Body of pancreas (tissue), 4 donors: ENCODE measurements around the gene RBFOX2. TPM values are rescaled to one million over a fixed set of nuclear protein-coding genes. Genes with fewer than 3 reads are reported as not detected.
"Not testable (repeated sequence)": the region's sequence is repeated elsewhere in the genome, so short reads cannot be mapped to it uniquely, and the experiment has no call there.

Experiments
- ATAC-seq: fragments of 150-250 bp; one replicate; pipeline ENCODE4 v1.9.1; 2016
- DNase-seq, 4 donors: peaks; one replicate each; pipeline ENCODE4 v3.0.0-alpha.2; 2019
- H3K27ac ChIP-seq, 4 donors: fragments of 200-600 bp; sonication (generic); 1 replicate in 3 of 4; 2 replicates in 1 of 4; pipeline versions ENCODE4 v1.5.1 to v1.6.1; 2016 to 2019; ENCODE audit warnings: mild to moderate bottlenecking in 1 of 4, mixed read lengths in 1 of 4, moderate library complexity in 1 of 4
- H3K27me3 ChIP-seq, 2 donors: fragments of 200-600 bp; sonication (generic); one replicate each; pipeline ENCODE4 v1.6.0; 2016; ENCODE audit warnings: mild to moderate bottlenecking in 1 of 2
- H3K36me3 ChIP-seq, 2 donors: fragments of 200-600 bp; sonication (generic); replicated peaks in 1 of 2; 2 replicates each; pipeline ENCODE4 v1.5.1; 2016; ENCODE audit warnings: low read depth in 2 of 2; ENCODE audit not compliant: insufficient read depth in 1 of 2
- H3K4me1 ChIP-seq: fragments of 200-600 bp; sonication (generic); one replicate; pipeline ENCODE4 v1.6.0; 2016
- H3K4me3 ChIP-seq, 2 donors: fragments of 200-600 bp; sonication (generic); 1 replicate in 1 of 2; 2 replicates in 1 of 2; pipeline ENCODE4 v1.5.1; 2016 to 2019
- H3K9me3 ChIP-seq, 3 donors: fragments of 200-600 bp; sonication (generic); 1 replicate in 2 of 3; 2 replicates in 1 of 3; pipeline ENCODE4 v1.5.1; 2016
- POLR2A ChIP-seq, 3 donors: fragments of 450-650 bp; IDR thresholded peaks; one replicate each; pipeline ENCODE4 v1.6.1; 2016; ENCODE audit warnings: antibody characterized with exemption in 3 of 3, mild to moderate bottlenecking in 2 of 3
- WGBS, 2 donors: methylation state at CpG; one replicate each; pipeline ENCODE4 v1.1.5; 2017; 5-methylcytosine and 5-hydroxymethylcytosine counted together
- intact Hi-C: fragments of 100-400 bp; cut with DNase I; formaldehyde crosslinking; loops from one replicate; pipeline ENCODE4 v1.15.1; 2023
- total RNA-seq, 2 donors: library from RNA; depleted of rRNA; stranded (reverse); fragments of >200 nt; gene quantifications; one replicate each; pipeline ENCODE4 v1.1.0, GENCODE V29; 2016
- TF ChIP-seq, protein P1 (sequence below), 7 experiments: fragments of 450-650 bp in 4 of 7; fragments of 200-600 bp in 3 of 7; sonication (generic) in 3 of 7; IDR thresholded peaks; one replicate each; pipeline ENCODE4 v1.5.1; 2016 to 2019; ENCODE audit warnings: antibody characterized with exemption in 7 of 7

RBFOX2 gene
- total RNA-seq, 2 donors from 2014 or later, result 28.7 to 31.1 TPM

DNA sequence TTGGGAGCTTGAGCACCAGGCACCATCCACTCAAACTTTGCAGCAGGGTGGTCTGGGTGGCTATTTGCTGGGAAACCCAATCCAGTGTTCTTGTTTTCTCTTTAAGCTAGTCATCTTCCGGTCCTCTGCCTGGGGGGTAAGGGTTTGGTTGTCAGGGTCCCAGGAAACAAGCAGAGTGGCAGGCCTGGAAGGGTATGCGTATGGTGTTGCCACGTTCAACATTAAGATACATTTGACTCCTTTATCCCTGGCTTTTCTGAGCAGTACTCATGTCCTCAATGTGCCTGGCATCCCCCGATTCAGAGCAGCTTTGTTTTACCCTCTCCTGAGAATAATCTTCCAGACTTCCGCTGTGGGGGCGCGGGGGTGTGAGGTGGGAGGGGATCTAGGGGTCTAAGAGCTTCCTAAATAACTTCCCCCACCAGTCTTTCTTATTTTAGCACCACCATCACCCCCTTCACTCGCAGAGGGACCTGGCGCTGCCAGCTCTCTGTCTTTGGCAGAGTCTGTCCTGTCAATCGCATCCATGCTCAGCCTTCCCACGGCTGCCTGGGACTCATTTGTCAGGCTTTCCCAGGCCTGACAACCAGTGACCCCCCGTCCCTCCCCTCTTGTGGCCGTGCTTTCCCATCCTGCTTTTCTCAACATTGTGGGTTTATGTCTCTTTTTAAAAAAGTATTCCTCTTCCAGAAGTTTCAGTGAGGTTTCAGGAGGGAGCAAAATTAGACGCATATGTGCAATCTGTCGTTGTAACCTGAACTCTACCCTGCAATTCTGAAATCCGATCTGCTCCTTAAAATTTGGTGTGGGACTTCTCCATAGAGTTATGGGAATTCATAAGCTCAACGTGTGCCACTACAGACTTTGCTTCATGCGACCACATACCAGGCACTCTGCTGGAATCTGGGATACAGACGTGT lies 27.0 kb upstream of the RBFOX2 start:
- 71 to 76% methylated on average over 19 of the region's 19 CpGs for whole genome bisulfite sequencing, 2 donors
- H3K9me3 ChIP-seq, result no peaks in the 10 kb centered on the region
- TF ChIP-seq POLR2A (IDR thresholded peaks at IDR 0.05), result no peak
- TF ChIP-seq, protein P1, sequence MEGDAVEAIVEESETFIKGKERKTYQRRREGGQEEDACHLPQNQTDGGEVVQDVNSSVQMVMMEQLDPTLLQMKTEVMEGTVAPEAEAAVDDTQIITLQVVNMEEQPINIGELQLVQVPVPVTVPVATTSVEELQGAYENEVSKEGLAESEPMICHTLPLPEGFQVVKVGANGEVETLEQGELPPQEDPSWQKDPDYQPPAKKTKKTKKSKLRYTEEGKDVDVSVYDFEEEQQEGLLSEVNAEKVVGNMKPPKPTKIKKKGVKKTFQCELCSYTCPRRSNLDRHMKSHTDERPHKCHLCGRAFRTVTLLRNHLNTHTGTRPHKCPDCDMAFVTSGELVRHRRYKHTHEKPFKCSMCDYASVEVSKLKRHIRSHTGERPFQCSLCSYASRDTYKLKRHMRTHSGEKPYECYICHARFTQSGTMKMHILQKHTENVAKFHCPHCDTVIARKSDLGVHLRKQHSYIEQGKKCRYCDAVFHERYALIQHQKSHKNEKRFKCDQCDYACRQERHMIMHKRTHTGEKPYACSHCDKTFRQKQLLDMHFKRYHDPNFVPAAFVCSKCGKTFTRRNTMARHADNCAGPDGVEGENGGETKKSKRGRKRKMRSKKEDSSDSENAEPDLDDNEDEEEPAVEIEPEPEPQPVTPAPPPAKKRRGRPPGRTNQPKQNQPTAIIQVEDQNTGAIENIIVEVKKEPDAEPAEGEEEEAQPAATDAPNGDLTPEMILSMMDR (IDR thresholded peaks at IDR 0.05), result no peak
- H3K27me3 ChIP-seq, result no peaks in the 10 kb centered on the region
- no peak overlapping the region for H3K27ac ChIP-seq
- no peak overlapping the region for H3K4me3 ChIP-seq
- intact Hi-C loops, result no loop called here
- DNase-seq (no peak), ATAC-seq (no peak)
- H3K4me1 ChIP-seq, result peaks cover 6% of the 10 kb centered on the region
- no peaks in the 10 kb centered on the region for H3K36me3 ChIP-seq

DNA sequence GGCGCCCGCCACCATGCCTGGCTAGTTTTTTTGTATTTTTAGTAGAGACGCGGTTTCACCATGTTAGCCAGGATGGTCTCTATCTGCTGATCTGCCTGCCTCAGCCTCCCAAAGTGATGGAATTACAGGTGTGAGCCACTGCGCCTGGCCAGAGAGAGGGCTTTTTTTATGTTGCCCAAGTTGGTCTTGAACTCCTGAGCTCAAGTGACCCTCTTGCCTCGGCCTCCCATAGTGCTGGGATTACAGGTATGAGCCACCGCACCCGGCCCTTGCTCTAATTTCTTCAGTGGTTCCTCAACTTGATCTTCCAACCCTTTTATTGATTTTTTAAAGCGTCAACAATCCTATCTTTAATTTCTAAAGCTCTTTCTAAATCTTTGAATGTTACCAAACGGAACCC lies 25.8 kb upstream of the RBFOX2 start:
- ATAC-seq, H3K9me3 ChIP-seq, H3K27ac ChIP-seq, intact Hi-C loops, H3K4me1 ChIP-seq, H3K27me3 ChIP-seq, H3K36me3 ChIP-seq, H3K4me3 ChIP-seq, DNase-seq: not testable (repeated sequence)
- WGBS, 2 donors, result 70 to 71% methylated on average over 10 of the region's 10 CpGs

DNA sequence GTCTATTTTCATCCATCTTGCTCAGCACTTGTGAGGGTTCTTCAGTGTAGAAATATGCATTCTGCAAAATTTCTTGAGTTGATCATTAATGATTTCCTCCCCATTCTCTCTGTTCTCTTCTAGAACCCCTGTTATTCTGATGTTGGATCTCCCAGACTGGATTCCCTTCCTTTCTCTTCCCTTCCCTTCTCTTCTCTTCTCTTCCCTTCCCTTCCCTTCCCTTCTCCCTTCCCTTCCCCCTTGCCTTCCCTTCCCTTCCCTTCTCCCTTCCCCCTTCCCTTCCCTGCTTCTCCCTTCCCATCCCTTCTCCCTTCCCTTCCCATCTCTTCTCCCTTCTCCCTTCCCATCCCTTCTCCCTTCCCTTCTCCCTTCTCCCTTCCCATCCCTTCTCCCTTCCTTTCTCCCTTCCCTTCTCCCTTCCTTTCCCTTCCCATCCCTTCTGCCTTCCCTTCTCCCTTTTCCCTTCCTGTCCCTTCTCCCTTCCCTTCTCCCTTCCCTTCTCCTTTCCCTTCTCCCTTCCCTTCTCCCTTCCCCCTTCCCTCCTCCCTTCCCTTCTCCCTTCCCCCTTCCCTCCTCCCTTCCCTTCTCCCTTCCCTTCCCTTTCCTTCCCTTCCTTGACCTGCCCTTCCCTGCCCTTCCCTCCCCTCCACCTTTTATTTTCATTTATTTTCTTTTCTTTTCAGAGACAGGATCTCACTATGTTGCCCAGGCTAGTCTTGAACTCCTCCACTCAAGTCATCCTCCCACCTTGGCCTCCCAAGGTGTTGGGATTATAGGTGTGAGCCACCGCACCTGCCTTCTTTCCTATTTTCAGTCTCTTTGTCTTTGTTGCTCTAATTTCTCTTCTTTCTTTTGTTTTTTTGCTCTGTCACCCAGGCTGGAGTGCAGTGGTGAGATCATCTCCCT lies 24.9 kb upstream of the RBFOX2 start:
- ATAC-seq, result no peak
- Histone ChIP-seq H3K36me3 (no peaks in the 10 kb centered on the region), H3K4me3 (no peak overlapping the region), H3K9me3 (no peaks in the 10 kb centered on the region), H3K27ac (no peak overlapping the region), H3K27me3 (no peaks in the 10 kb centered on the region), H3K4me1 (peaks cover 6% of the 10 kb centered on the region)
- whole genome bisulfite sequencing, 2 donors, result 88 to 95% methylated on average over 1 of the region's 1 CpG
- TF ChIP-seq POLR2A (IDR thresholded peaks at IDR 0.05), result no peak
- TF ChIP-seq, protein P1 (IDR thresholded peaks at IDR 0.05), result no peak
- intact Hi-C loops, result no loop called here
- DNase-seq, result no peak

DNA sequence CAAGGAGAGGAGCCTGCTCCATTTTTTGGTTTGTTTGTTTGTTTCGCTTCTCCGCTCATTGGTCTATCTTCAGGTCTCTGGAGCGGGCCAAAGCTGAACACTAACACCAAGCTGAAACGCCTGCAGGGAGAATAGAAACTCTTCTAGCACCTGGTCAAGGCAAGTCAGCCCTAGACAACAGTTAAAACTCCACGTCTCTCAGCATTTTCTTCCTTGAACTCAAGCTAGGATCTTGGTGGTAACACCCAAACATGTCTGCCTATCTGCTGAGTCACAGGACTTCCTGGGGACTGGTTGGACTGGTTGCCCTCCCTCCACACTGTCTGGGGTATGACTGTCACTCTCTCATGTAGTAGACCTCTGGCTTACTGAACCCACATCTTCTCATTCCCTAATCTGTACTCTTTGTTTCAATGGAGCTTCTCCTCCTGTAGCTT lies 23.9 kb upstream of the RBFOX2 start:
- no peak for TF ChIP-seq POLR2A (IDR thresholded peaks at IDR 0.05)
- TF ChIP-seq, protein P1 (IDR thresholded peaks at IDR 0.05), result no peak
- ATAC-seq (peak; percentile 56), DNase-seq (peak in 3 of 4 donors; percentile 14 to 30 (median 30))
- peaks cover 6% of the 10 kb centered on the region for H3K4me1 ChIP-seq
- no peaks in the 10 kb centered on the region for H3K36me3 ChIP-seq
- no peaks in the 10 kb centered on the region for H3K9me3 ChIP-seq
- WGBS, 2 donors, result 88 to 93% methylated on average over 5 of the region's 5 CpGs
- intact Hi-C loops, result no loop called here
- H3K4me3 ChIP-seq, result no peak overlapping the region
- H3K27ac ChIP-seq, result no peak overlapping the region
- no peaks in the 10 kb centered on the region for H3K27me3 ChIP-seq

DNA sequence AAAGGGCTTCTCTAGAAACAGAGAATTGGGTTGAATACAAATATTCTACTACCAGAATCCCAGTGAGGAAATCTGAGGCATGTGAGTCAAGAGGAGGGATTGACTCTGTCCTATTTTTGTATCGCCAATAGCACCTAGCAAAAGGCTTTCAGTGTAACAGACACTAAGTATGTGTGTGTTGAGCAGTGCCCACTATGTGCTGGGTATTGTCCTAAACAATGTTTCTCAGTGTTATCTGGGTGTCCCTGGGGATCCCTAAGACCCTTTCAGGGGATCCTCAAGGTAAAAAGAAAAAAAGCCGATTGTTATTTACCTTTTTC lies 21.0 kb upstream of the RBFOX2 start:
- no peak overlapping the region for H3K4me3 ChIP-seq
- ATAC-seq, result no peak
- TF ChIP-seq, protein P1 (IDR thresholded peaks at IDR 0.05), result no peak
- TF ChIP-seq POLR2A (IDR thresholded peaks at IDR 0.05), result no peak
- 90 to 97% methylated on average over 2 of the region's 2 CpGs for WGBS, 2 donors
- peaks cover 6% of the 10 kb centered on the region for H3K4me1 ChIP-seq
- no peaks in the 10 kb centered on the region for H3K27me3 ChIP-seq
- intact Hi-C loops, result no loop called here
- H3K9me3 ChIP-seq, result no peaks in the 10 kb centered on the region
- no peak for DNase-seq
- no peaks in the 10 kb centered on the region for H3K36me3 ChIP-seq
- H3K27ac ChIP-seq, result no peak overlapping the region
